T-helper 1 cell treated with Interleukin-12 subunit alpha and Interleukin-12 subunit beta and Interleukin-4 antibody, amounts not matched to agents 30 μg/mL and 1 μg/mL, for 36 hours (primary cell): ENCODE data around the gene RFTN1.

Source experiments
- H3K27ac Mint-ChIP-seq: one replicate; pipeline ENCODE4 v1.8.0; 2021; ENCODE audit warnings: mild to moderate bottlenecking, mixed read lengths
- H3K27me3 Mint-ChIP-seq: one replicate; pipeline ENCODE4 v1.8.0; 2021; ENCODE audit warnings: low read depth, mixed read lengths
- H3K36me3 Mint-ChIP-seq: one replicate; pipeline ENCODE4 v1.8.0; 2021; ENCODE audit warnings: low read depth, mixed read lengths
- H3K4me1 Mint-ChIP-seq: one replicate; pipeline ENCODE4 v1.8.0; 2021; ENCODE audit warnings: low read depth, mixed read lengths
- H3K4me3 Mint-ChIP-seq: one replicate; pipeline ENCODE4 v1.8.0; 2021; ENCODE audit warnings: mild to moderate bottlenecking, moderate library complexity, mixed read lengths
- H3K9me3 Mint-ChIP-seq: one replicate; pipeline ENCODE4 v1.8.0; 2021; ENCODE audit warnings: mixed read lengths

The RFTN1 gene

DNA sequence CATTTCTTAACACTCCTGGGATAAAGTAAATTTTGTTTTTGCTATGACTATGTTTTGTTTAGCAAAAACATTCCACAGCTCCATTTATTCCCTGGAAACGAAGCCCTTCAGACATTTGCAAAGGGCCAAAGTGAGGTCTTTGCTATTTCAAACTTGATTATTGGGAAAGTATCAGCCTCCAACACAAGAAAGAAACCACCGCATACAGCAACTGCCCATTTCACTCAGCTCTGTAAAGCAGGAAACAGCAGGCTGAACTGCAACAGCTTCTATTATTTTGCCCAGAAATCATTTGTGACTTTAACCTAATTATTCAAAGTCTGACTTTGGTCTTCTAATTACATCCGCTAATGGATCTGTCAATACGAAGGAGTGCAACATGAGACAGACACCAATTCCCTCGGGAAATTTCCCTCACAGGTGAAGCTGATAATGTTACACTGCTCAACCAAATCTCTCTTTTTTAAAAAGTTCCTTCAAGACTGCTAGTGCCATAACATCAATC is 72.1 kb downstream of the RFTN1 start:
- H3K27me3 Mint-ChIP-seq = no peaks in the 10 kb centered on the region
- no peaks in the 10 kb centered on the region for H3K9me3 Mint-ChIP-seq
- H3K4me1 Mint-ChIP-seq = peaks cover 18% of the 10 kb centered on the region
- H3K27ac Mint-ChIP-seq = no peak overlapping the region
- H3K4me3 Mint-ChIP-seq = no peak overlapping the region
- peaks cover 16% of the 10 kb centered on the region for H3K36me3 Mint-ChIP-seq

DNA sequence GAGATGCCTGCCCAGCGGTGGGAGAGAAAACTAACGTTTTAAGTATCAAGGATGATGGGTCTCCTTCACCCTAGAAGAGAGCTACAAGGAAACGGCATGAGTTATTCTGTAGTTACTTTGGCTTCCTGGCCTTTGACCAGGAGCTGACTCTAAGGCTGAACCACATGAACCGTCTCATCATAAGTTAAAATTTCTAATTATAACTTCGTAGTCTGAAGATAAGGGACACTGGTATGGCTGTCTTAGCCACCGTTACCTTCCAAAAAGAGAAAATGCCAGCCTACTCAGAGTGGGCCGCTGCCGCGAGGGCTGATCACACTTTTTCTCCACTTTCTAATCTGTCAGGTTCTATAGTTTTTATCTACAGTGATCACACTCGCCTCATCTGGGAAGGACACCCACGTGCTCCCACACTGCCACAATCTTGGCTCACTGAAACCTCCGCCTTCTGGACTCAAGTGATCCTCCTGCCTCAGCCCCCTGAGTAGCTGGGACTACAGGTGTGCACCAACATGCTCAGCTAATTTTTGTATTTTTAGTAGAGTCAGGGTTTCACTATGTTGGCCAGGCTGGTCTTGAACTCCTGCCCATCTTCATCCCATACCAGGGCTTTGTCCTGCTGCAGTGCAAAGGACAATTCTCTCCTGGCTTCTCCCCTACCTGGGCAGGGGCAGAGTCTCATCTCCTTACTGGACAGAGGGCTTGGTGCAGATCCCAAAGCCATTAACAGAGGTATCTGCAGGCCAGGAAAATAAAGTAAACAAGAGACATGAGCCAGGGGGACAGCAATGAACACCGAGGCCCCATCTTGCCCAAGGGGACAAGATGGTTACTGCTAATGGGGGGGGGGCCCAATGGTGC is 73.4 kb downstream of the RFTN1 start:
- Mint-ChIP-seq H3K27me3 (no peaks in the 10 kb centered on the region), H3K4me3 (no peak overlapping the region), H3K9me3 (no peaks in the 10 kb centered on the region), H3K36me3 (peaks cover 10% of the 10 kb centered on the region), H3K27ac (no peak overlapping the region), H3K4me1 (peaks cover 13% of the 10 kb centered on the region)

DNA sequence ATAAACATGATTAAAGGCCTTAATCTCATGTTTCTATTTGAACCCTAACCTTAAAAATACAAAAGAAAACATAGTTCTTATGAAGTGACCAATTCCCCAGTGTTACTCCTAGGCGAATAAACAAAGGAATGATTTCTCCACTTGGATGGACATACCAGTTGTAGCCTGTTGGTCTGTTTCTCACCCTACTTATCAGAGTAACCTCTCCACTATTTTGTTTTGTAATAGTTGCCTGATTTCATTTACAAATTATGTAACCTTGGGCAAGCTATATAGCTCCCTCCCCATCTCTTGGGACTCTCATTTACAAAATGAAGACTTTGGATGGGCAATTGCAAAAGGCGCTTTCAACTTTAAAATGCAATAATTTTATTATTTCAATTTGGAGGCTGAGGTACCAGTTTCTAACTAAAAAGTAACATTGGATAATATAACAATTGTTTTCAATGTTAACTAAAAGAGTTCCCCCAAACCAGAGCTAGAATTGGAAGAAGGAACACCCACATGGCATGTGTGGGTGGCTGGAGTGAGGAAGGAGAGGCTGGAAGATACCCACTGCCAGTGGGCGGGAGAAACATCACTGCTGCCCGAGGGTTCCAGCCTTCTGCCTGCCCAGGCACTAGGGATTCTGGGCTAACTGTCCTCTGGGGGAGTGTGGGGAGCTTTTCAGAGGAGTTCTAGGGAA is 74.2 kb downstream of the RFTN1 start:
- Mint-ChIP-seq H3K27me3 (no peaks in the 10 kb centered on the region), H3K36me3 (peaks cover 11% of the 10 kb centered on the region), H3K4me1 (peaks cover 13% of the 10 kb centered on the region), H3K27ac (no peak overlapping the region), H3K9me3 (no peaks in the 10 kb centered on the region), H3K4me3 (no peak overlapping the region)

DNA sequence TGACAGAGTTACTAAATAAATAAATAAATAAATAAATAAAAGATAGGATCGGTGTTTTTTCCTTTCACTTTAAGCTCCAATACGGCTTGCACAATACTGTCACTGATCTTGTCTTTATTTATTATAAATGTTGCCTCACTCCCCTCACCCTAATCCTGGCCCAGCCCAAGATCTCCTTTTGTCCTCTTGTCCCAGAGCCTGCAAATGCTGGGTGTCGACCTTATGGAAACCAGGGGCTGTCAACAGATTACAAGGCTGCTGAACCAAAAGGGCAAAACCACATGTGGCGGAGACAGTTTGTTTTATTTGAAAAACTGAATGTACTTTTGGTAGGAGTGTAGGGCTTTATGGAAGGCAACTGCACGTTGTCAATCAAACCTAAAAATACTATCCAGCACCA is 75.9 kb downstream of the RFTN1 start:
- peaks cover 12% of the 10 kb centered on the region for H3K4me1 Mint-ChIP-seq

DNA sequence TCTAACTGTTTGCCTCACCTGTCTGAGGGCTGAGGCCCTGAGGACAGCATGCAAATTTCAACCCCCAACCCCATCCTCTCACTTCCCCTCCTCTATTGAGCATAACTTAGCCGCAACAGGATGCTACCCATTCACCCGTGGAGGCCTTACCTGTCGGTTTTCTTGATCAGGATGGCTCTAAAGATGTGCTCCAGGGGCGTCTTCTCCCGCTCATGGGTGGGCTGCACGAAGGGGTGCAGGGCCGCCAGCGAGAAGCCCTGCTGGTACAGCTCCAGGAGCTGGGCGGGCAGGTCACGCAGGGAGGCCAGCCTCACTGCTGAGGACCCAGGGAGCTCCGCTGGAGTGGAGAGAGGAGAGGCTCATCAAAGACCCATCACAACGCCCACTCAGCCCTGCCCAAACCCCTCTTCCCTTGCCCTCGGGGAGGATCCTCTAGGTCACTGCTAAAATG is 79.8 kb downstream of the RFTN1 start:
- peaks cover 40% of the 10 kb centered on the region for H3K36me3 Mint-ChIP-seq
- H3K27ac Mint-ChIP-seq = no peak overlapping the region
- peaks cover 12% of the 10 kb centered on the region for H3K4me1 Mint-ChIP-seq
- no peak overlapping the region for H3K4me3 Mint-ChIP-seq
- H3K9me3 Mint-ChIP-seq = no peaks in the 10 kb centered on the region
- no peaks in the 10 kb centered on the region for H3K27me3 Mint-ChIP-seq

More for the DNA sequence above, 75.9 kb downstream of the RFTN1 start:
- peaks cover 15% of the 10 kb centered on the region for H3K36me3 Mint-ChIP-seq
- H3K4me3 Mint-ChIP-seq = no peak overlapping the region
- H3K27me3 Mint-ChIP-seq = no peaks in the 10 kb centered on the region
- H3K9me3 Mint-ChIP-seq = no peaks in the 10 kb centered on the region
- H3K27ac Mint-ChIP-seq = no peak overlapping the region

DNA sequence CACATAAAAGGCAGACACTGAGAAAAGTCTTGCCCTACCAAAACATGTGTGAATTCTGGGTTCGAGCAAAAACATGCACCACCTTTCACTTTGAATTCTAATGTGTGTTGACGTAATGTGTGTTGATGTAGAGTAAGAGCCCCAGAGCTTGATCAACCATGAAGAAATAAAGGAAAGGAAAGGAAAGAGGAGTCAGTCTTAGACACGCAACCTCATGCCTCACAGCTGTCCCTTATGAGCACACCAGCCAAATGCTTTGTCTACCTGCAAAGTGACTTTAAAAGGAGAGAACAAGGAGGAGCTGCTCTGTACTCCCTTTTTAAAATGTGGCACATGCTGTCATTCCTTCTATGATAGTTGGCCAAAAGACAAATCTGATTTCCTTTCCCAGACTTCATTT is 80.8 kb downstream of the RFTN1 start:
- Mint-ChIP-seq H3K4me1 (peaks cover 10% of the 10 kb centered on the region), H3K27ac (no peak overlapping the region), H3K4me3 (no peak overlapping the region), H3K36me3 (peaks cover 47% of the 10 kb centered on the region), H3K27me3 (no peaks in the 10 kb centered on the region), H3K9me3 (no peaks in the 10 kb centered on the region)

DNA sequence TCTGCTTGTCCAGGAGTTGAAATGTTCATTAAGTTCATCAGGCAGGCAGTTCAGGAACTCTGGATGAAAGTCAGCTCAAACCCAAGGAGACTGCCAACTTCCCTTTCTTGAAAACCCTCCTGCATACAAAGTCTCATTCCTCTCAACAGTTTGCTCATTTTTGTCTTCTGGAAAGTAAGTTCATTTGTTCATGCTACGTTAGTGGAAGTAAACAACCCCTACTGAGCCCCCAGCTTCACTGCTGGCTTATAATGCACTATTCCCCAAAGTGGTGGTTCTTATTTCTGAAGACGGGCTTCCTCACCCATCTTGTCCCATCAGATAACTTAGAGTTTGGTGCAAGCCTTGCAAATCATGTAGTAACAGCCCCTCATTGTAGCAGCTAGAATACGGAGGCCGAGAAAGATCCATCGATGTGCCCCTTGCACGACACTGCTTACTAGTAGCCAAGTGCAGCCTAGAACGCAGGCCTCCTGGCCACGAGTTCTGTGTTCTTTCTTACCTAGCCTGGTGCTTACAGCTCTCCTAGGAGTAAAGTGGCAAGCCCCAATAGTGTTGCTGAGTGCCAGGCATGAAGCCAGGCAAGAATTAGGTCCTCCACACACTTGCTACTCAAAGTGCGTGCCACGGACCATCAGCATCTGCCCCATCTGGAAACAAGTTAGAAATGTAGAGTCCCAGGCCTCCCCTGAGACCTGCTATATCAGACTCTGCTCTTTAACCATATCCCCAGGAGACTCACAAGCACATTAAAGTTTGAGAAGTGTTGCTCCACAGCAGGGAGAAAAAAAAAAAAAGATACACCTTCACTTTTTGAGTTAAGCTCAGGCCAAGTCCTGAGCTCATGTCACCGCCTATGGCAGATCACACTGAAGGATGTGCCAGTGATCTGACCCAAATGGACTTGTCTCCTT is 82.5 kb downstream of the RFTN1 start:
- H3K27ac Mint-ChIP-seq = no peak overlapping the region
- H3K9me3 Mint-ChIP-seq = no peaks in the 10 kb centered on the region
- no peak overlapping the region for H3K4me3 Mint-ChIP-seq
- H3K36me3 Mint-ChIP-seq = peaks cover 54% of the 10 kb centered on the region
- H3K27me3 Mint-ChIP-seq = no peaks in the 10 kb centered on the region
- peaks cover 14% of the 10 kb centered on the region for H3K4me1 Mint-ChIP-seq

DNA sequence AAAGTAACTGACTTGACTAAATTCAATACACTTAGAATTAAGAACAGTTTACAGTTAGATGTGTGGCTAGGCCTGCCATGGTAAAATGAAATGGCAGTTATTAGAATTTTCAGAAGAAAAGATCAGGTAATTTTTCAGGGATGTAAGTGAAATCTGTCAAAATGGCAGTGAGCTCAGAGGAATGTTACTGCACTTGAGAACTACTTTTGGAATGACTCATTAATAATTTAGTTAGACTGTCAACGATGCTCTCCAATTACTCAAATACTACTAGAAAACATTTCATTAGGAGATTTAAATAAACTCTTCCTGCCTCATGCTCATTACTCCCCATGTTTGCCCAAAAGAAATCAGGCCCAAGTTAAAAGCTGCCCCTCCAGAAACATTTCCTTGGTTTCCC is 84.4 kb downstream of the RFTN1 start:
- Mint-ChIP-seq H3K9me3 (no peaks in the 10 kb centered on the region), H3K36me3 (peaks cover 57% of the 10 kb centered on the region), H3K4me3 (no peak overlapping the region), H3K27ac (no peak overlapping the region), H3K27me3 (no peaks in the 10 kb centered on the region), H3K4me1 (peaks cover 17% of the 10 kb centered on the region)

DNA sequence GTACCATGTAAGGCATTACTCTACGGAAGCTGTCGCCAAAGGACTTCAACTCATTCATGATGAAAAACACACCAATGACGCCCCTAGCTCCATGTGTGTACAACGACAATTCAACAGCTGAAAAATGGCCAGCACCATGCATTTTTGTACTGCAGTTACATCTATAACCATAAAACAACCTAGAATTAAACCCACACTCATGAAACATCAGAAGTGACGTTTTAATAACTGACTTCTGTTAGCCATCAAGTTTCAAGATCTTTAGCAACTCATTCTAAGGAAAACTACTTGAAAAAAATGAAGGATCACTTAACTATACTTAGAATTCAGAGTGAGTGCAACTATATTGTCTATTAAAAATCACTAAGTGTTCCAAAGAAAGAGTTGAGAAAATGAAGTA is 84.9 kb downstream of the RFTN1 start:
- H3K4me1 Mint-ChIP-seq = peaks cover 18% of the 10 kb centered on the region
- H3K9me3 Mint-ChIP-seq = no peaks in the 10 kb centered on the region
- H3K27me3 Mint-ChIP-seq = no peaks in the 10 kb centered on the region
- no peak overlapping the region for H3K4me3 Mint-ChIP-seq
- H3K36me3 Mint-ChIP-seq = peaks cover 53% of the 10 kb centered on the region
- H3K27ac Mint-ChIP-seq = no peak overlapping the region

DNA sequence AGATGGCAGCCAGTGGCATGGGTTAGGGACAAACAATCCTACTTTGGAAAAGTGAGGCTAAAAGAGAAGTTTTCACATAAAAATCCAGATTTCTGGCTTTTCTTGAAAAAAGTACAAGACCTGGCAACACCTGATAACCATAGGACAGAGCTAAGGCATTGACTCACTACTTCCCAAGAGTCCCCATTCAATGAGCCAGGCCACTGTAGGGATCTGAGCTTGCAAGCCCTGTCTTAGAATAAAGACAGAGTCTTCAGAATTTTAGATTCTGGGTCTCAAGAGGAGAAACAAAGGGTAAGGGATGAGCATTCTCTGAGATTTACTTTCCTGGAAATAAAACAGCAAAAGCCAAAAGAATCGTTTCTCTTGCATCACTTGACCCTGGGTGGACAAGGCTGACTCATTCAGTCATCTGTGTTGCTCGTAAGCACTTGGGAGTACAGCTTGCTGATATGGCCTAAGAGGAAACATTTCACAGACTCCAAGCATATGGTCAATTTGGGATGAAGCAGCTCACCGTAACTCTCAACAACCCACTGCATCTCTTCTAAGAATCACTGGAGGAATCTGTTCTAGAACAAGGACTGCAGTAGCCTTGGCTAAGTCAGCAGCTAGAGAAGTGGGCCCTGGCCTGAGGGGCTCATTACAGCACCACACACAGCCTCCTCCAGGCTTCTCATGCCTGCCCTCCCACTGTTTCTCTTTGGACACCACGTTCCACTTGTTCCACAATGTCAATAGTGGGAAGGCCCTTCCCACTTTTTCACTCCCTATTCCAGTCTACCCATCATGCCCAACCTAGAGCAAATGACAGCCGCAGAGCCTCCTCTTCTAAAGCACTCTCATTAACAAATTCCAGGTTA is 86.2 kb downstream of the RFTN1 start:
- Mint-ChIP-seq H3K4me3 (no peak overlapping the region), H3K4me1 (peaks cover 18% of the 10 kb centered on the region), H3K27ac (no peak overlapping the region), H3K36me3 (peaks cover 42% of the 10 kb centered on the region), H3K9me3 (no peaks in the 10 kb centered on the region), H3K27me3 (no peaks in the 10 kb centered on the region)

DNA sequence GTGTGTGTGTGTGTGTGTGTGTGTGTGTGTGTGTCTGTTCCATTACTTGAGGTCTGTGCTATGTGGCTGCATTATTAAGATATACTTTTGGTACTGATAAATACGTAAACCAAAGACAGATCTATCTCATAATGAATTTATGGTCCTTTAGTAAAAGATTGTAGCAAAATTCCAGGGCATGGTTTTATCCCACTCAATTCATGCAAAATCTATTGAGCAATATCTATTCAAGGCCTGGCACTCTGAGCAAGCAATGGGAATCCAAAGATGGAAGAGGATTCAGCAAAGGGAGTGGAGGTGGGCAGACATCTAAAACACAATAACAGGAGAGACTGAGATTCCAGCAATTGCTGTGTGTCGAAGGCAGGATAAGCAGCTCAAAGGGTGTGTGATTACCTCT is 86.8 kb downstream of the RFTN1 start:
- Mint-ChIP-seq H3K9me3 (no peaks in the 10 kb centered on the region), H3K27me3 (no peaks in the 10 kb centered on the region), H3K36me3 (peaks cover 36% of the 10 kb centered on the region), H3K27ac (no peak overlapping the region), H3K4me3 (no peak overlapping the region), H3K4me1 (peaks cover 17% of the 10 kb centered on the region)

DNA sequence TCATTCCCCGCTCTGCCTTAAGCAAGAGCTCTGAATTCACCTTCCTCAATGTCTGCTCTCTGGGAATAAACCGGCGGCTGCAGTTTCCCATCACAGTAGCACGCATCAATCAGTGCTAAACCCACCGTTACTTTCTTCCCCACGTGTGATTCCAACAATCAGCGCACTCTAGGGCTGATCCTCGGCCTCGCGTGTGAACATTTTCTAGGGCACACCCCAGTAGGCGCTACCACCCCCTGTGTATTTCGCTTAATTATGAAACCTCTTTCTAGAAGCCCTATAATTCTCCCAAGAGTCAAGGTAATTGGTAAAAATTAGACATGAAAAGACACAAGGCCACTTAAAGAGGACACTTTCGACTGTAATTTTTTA is 87.5 kb downstream of the RFTN1 start:
- H3K4me1 Mint-ChIP-seq = peaks cover 11% of the 10 kb centered on the region
- no peaks in the 10 kb centered on the region for H3K27me3 Mint-ChIP-seq
- no peaks in the 10 kb centered on the region for H3K9me3 Mint-ChIP-seq
- no peak overlapping the region for H3K4me3 Mint-ChIP-seq
- H3K36me3 Mint-ChIP-seq = peaks cover 29% of the 10 kb centered on the region
- no peak overlapping the region for H3K27ac Mint-ChIP-seq

DNA sequence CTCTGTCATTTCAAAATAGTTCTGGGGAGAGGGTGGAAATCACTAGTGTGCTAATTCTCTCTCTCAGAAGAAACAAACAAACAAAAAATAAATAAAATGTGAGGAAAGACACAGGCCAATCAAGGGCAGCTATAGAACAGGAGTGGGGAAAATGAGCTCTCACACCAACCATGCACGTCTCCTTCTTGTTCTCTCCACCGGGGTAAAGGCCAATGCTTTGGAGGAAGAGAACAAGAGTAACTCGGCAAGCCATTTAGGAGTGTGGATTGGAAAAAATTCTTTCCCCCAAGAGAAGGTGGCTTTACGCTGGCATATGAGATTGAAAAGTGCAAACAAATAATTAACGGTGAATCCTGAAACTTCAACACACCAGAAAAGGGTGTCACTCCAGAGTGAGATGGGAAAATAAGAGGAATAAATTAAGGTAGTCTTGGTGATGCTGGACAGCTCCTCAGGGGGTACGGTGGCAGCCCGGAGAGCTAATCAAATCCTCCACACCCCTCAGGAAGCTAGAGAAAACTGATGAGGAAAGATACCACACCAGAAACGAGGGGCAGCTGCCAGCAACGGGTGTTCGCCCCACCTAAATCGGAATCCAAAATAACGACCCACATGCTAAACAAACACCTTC is 88.0 kb downstream of the RFTN1 start:
- H3K36me3 Mint-ChIP-seq = peaks cover 26% of the 10 kb centered on the region

More for the DNA sequence above, 88.0 kb downstream of the RFTN1 start:
- Mint-ChIP-seq H3K4me3 (no peak overlapping the region), H3K27ac (no peak overlapping the region), H3K4me1 (peaks cover 11% of the 10 kb centered on the region), H3K27me3 (no peaks in the 10 kb centered on the region), H3K9me3 (no peaks in the 10 kb centered on the region)
